ENCODE results near the gene COL26A1.

- TF ChIP-seq CTCF (IDR thresholded peaks at IDR 0.05; ENCODE audit: poor library complexity, severe bottlenecking) (no peak), TAF1 (IDR thresholded peaks at IDR 0.05; ENCODE audit: low read depth) (no peak), RAD21 (conservative IDR thresholded peaks at IDR 0.05) (no peak), EZH2 (IDR thresholded peaks at IDR 0.05; ENCODE audit: borderline replicate concordance, insufficient read depth, low read length, poor library complexity, severe bottlenecking) (no peak), EP300 (conservative IDR thresholded peaks at IDR 0.05; ENCODE audit: poor library complexity, severe bottlenecking) (no peak), MXI1 (conservative IDR thresholded peaks at IDR 0.05; ENCODE audit: poor library complexity, severe bottlenecking) (no peak)
These were observed 217.9 kb downstream of the COL26A1 start for GRCh38 chr7:101580596-101580995.

Measured in neural cell (in vitro differentiated cells).